ENCODE data around the gene SGSM2.

DNA sequence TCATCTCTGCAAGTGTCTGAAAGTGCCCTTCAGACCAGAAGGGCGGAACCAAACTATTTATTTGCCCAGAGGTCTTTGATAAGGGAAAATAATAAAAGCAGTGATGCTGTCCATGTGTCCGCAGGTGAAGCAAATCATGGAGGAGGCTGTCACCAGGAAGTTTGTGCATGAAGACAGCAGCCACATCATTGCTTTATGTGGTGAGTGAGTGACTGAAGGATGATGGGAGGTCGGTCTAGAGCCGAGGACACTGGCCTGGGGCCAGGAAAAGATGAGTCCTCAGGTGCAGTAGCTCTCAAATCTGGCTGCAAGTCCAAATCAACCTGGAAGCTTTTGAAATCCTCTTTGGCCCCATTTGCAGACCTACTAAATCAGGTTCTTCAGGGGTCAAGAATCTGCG lies 6.1 kb downstream of the SGSM2 start:
- TF ChIP-seq, protein P1, sequence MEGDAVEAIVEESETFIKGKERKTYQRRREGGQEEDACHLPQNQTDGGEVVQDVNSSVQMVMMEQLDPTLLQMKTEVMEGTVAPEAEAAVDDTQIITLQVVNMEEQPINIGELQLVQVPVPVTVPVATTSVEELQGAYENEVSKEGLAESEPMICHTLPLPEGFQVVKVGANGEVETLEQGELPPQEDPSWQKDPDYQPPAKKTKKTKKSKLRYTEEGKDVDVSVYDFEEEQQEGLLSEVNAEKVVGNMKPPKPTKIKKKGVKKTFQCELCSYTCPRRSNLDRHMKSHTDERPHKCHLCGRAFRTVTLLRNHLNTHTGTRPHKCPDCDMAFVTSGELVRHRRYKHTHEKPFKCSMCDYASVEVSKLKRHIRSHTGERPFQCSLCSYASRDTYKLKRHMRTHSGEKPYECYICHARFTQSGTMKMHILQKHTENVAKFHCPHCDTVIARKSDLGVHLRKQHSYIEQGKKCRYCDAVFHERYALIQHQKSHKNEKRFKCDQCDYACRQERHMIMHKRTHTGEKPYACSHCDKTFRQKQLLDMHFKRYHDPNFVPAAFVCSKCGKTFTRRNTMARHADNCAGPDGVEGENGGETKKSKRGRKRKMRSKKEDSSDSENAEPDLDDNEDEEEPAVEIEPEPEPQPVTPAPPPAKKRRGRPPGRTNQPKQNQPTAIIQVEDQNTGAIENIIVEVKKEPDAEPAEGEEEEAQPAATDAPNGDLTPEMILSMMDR (conservative IDR thresholded peaks at IDR 0.05; ENCODE audit: low read depth in 2 of 2): no peak
- TF ChIP-seq, protein P2, sequence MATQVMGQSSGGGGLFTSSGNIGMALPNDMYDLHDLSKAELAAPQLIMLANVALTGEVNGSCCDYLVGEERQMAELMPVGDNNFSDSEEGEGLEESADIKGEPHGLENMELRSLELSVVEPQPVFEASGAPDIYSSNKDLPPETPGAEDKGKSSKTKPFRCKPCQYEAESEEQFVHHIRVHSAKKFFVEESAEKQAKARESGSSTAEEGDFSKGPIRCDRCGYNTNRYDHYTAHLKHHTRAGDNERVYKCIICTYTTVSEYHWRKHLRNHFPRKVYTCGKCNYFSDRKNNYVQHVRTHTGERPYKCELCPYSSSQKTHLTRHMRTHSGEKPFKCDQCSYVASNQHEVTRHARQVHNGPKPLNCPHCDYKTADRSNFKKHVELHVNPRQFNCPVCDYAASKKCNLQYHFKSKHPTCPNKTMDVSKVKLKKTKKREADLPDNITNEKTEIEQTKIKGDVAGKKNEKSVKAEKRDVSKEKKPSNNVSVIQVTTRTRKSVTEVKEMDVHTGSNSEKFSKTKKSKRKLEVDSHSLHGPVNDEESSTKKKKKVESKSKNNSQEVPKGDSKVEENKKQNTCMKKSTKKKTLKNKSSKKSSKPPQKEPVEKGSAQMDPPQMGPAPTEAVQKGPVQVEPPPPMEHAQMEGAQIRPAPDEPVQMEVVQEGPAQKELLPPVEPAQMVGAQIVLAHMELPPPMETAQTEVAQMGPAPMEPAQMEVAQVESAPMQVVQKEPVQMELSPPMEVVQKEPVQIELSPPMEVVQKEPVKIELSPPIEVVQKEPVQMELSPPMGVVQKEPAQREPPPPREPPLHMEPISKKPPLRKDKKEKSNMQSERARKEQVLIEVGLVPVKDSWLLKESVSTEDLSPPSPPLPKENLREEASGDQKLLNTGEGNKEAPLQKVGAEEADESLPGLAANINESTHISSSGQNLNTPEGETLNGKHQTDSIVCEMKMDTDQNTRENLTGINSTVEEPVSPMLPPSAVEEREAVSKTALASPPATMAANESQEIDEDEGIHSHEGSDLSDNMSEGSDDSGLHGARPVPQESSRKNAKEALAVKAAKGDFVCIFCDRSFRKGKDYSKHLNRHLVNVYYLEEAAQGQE (IDR thresholded peaks at IDR 0.05; ENCODE audit: unreplicated experiment): no peak
- TF ChIP-seq EZH2phosphoT487 (IDR thresholded peaks at IDR 0.05; ENCODE audit: unreplicated experiment) (no peak), CREB1 (CRISPR knock-in tag; IDR thresholded peaks at IDR 0.05; ENCODE audit: low read depth) (no peak), POLR2AphosphoS5 (IDR thresholded peaks at IDR 0.05; ENCODE audit: low read depth) (no peak), JUNB (IDR thresholded peaks at IDR 0.05; ENCODE audit: unreplicated experiment) (no peak), EZH2 (IDR thresholded peaks at IDR 0.05; ENCODE audit: low read depth, unreplicated experiment) (no peak)
- TF ChIP-seq, protein P3, sequence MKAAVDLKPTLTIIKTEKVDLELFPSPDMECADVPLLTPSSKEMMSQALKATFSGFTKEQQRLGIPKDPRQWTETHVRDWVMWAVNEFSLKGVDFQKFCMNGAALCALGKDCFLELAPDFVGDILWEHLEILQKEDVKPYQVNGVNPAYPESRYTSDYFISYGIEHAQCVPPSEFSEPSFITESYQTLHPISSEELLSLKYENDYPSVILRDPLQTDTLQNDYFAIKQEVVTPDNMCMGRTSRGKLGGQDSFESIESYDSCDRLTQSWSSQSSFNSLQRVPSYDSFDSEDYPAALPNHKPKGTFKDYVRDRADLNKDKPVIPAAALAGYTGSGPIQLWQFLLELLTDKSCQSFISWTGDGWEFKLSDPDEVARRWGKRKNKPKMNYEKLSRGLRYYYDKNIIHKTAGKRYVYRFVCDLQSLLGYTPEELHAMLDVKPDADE (IDR thresholded peaks at IDR 0.05): no peak
